K562 (cell line): ENCODE data around the gene KRTAP5-5. TPM values are rescaled to one million over a fixed set of nuclear protein-coding genes. Genes with fewer than 3 reads are reported as not detected.
"Not testable (repeated sequence)": the region's sequence is repeated elsewhere in the genome, so short reads cannot be mapped to it uniquely, and the experiment has no call there.

Experiments
- ATAC-seq: fragments of 200-7000 bp; cut with Tn5 transposase; 3 replicates; pipeline ENCODE4 v1.9.1; 2020; ENCODE audit warnings: moderate library complexity
- BruUV-seq: library from RNA; stranded (reverse); fragments of 400-500 nt; replicated peaks from 2 replicates; lab custom pipeline; 2021; lab: Mats Ljungman, UMichigan
- CTCF ChIA-PET: fragments of 300-600 bp; formaldehyde crosslinking; extraction: SDS; loops from one replicate; lab custom pipeline; 2021; ENCODE audit warnings: low intra/inter-chr PET ratio; lab: Yijun Ruan, JAX
- POLR2A ChIA-PET: fragments of 300-600, 350-650 bp; sonication (Branson Sonifier 250); formaldehyde crosslinking; extraction: SDS; loops from one replicate; lab custom pipeline; 2021; ENCODE audit warnings: antibody characterized with exemption, inconsistent platforms; lab: Yijun Ruan, JAX
- DNase-seq, 4 experiments: peaks; one replicate each; pipeline versions ENCODE4 v3.0.0 to v3.0.0-alpha.2; 2011 to 2018; ENCODE audit warnings: low spot score in 3 of 4, mixed read lengths in 3 of 4; ENCODE audit errors: extremely low read depth in 1 of 4
- FAIRE-seq: peaks from 2 replicates; lab custom pipeline; 2011; peaks lifted over from hg19 to GRCh38; lab: Jason Lieb, UNC
- H2AFZ ChIP-seq: 2 replicates; pipeline ENCODE4 v1.6.0; 2011; ENCODE audit warnings: low read depth, low read length, control low read depth, inconsistent platforms
- H3K27ac ChIP-seq: fragments of 200-600 bp; 3 replicates; pipeline ENCODE4 v1.8.0; 2011; ENCODE audit warnings: low read depth, mild to moderate bottlenecking, control low read depth, inconsistent platforms, low read length, moderate library complexity, mixed read lengths; ENCODE audit errors: extremely low read depth
- H3K27me3 ChIP-seq, 2 experiments: fragments of 300-600 bp in 1 of 2; 2 replicates in 1 of 2; 3 replicates in 1 of 2; pipeline versions ENCODE4 v1.6.0 to v1.8.0; 2011; ENCODE audit warnings: inconsistent platforms in 2 of 2, low read length in 2 of 2, mild to moderate bottlenecking in 1 of 2, mixed read lengths in 1 of 2, moderate library complexity in 1 of 2; ENCODE audit not compliant: control insufficient read depth in 2 of 2, insufficient read depth in 2 of 2
- H3K36me3 ChIP-seq: fragments of 300-600 bp; 3 replicates; pipeline ENCODE4 v1.8.0; 2011; ENCODE audit warnings: mild to moderate bottlenecking, low read length, inconsistent platforms; ENCODE audit not compliant: control insufficient read depth, insufficient read depth
- H3K4me1 ChIP-seq, 2 experiments: fragments of 200-600 bp in 1 of 2; replicated peaks in 1 of 2; 2 replicates in 1 of 2; 3 replicates in 1 of 2; pipeline versions ENCODE4 v1.5.1 to v1.8.0; 2011; ENCODE audit warnings: inconsistent platforms in 2 of 2, low read length in 2 of 2, mild to moderate bottlenecking in 1 of 2, mixed read lengths in 1 of 2, moderate library complexity in 1 of 2; ENCODE audit not compliant: control insufficient read depth in 2 of 2, insufficient read depth in 2 of 2
- H3K4me2 ChIP-seq: 2 replicates; pipeline ENCODE4 v1.6.1; 2011; ENCODE audit warnings: low read length, control low read depth, inconsistent platforms, mixed read lengths; ENCODE audit not compliant: insufficient read depth
- H3K4me3 ChIP-seq: fragments of 200-600 bp; sonication (generic), shearing (Covaris generic); 2 replicates; pipeline ENCODE4 v1.5.1; 2016; ENCODE audit warnings: control low read depth, inconsistent platforms
- H3K79me2 ChIP-seq: fragments of 200-600 bp; 3 replicates; pipeline ENCODE4 v1.8.0; 2011; ENCODE audit warnings: low read length, inconsistent platforms; ENCODE audit not compliant: control insufficient read depth, insufficient read depth
- H3K9ac ChIP-seq, 2 experiments: 2 replicates each; pipeline versions ENCODE4 v1.6.0 to v1.6.1; 2011; ENCODE audit warnings: low read depth in 2 of 2, low read length in 2 of 2, control low read depth in 1 of 2, inconsistent platforms in 1 of 2, mild to moderate bottlenecking in 1 of 2, mixed read lengths in 1 of 2; ENCODE audit not compliant: insufficient read depth in 1 of 2
- H3K9me1 ChIP-seq: one replicate; pipeline ENCODE4 v1.6.0; 2011; ENCODE audit warnings: inconsistent platforms, mild to moderate bottlenecking, low read length, moderate library complexity; ENCODE audit not compliant: control insufficient read depth, insufficient read depth
- H3K9me3 ChIP-seq: replicated peaks from 2 replicates; pipeline ENCODE4 v1.5.1; 2011; ENCODE audit warnings: low read depth, low read length, inconsistent platforms; ENCODE audit not compliant: control insufficient read depth, insufficient read depth
- H4K20me1 ChIP-seq: replicated peaks from 2 replicates; pipeline ENCODE4 v1.6.1; 2011; ENCODE audit warnings: low read length, inconsistent platforms, mixed read lengths; ENCODE audit not compliant: control insufficient read depth, insufficient read depth
- WGBS: fragments of 100-300 bp; shearing (Covaris generic); methylation state at CpG from one replicate; pipeline ENCODE4 v1.1.6; 2016; ENCODE audit warnings: low coverage, mixed read lengths; ENCODE audit not compliant: insufficient coverage; ENCODE audit errors: missing lambda C conversion rate; 5-methylcytosine and 5-hydroxymethylcytosine counted together
- in situ Hi-C: fragments of 300-500 bp; cut with MboI; formaldehyde crosslinking; loops from 4 replicates; pipeline ENCODE4 v1.15.0; 2018; ENCODE audit warnings: inconsistent platforms, mixed read lengths
- intact Hi-C: fragments of 100-400 bp; cut with micrococcal nuclease; formaldehyde crosslinking; loops from 2 replicates; pipeline ENCODE4 v1.14.2; 2022
- polyA plus RNA-seq, 8 experiments: library from polyadenylated mRNA; depleted of rRNA in 4 of 8; stranded (reverse) in 5 of 8; unstranded in 3 of 8; fragments of >200 nt; fragmentation: Nextera tagmentation in 2 of 8; fragmentation: Illumina TruSeq in 1 of 8; extraction: Ambion mirVana in 2 of 8; extraction: Trizol in 1 of 8; gene quantifications; 2 replicates each; pipeline versions ENCODE4 v1.2.1 to v1.2.3, GENCODE V29; 2011 to 2014; ENCODE audit warnings: inconsistent platforms in 1 of 8, missing spikeins in 1 of 8
- total RNA-seq, 7 experiments: library from RNA; depleted of rRNA in 6 of 7; stranded (reverse); fragments of >200 nt in 6 of 7; fragmentation: Illumina TruSeq in 2 of 7; extraction: Trizol in 2 of 7; gene quantifications; 2 replicates each; pipeline versions ENCODE4 v1.2.1 to v1.2.3, GENCODE V29; 2011 to 2021; ENCODE audit warnings: low replicate concordance in 1 of 7

KRTAP5-5 gene
- total and polyA plus RNA-seq, 9 of the 15 experiments (the other 6 are each of a cell fraction or from before 2014, with no cell fraction given): not detected

DNA sequence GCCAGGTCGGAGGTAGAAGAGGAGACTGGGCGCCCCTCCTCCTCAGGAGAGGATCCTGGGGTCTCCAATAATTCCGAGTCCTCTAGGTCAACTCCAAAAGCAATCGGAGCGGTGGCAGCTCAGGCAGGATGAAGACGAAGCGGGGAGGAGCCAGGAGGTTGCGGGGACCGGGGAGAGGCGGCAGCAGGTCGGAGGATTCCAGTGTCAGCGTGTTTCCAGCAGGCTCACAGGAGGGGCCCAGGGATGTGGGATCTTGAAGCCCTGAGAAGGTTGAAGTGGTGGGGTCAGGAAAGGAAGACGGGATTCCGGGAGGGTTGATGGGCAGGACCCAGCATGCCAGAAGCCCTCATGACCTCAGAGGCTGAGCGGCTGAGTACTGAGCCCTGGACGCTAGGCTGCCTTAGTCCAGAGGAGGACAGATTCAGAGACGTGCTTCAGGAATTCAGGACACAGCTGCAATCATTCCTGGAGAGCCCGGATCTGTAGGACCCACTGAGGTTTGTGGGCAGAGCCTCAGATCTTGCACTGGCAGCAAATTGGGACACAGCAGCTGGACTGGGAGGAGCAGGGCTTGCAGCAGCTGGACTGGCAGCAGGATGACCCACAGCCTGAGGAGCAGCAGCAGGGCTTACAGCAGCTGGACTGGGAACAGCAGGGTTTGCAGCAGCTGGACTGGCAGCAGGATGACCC, 22.3 kb upstream of the KRTAP5-5 start:
- intact Hi-C loops, H3K9ac ChIP-seq, H3K27ac ChIP-seq, H3K79me2 ChIP-seq, CTCF ChIA-PET, ATAC-seq, H3K4me2 ChIP-seq, H3K4me1 ChIP-seq, FAIRE-seq, H2AFZ ChIP-seq, H3K9me3 ChIP-seq, H3K36me3 ChIP-seq, H4K20me1 ChIP-seq, H3K4me3 ChIP-seq, BruUV-seq, H3K9me1 ChIP-seq, DNase-seq, in situ Hi-C loops: not testable (repeated sequence)
- peaks cover 14 to 58% of the 10 kb centered on the region in 2 experiments for H3K27me3 ChIP-seq
- WGBS: under 1% methylated on average over 18 of the region's 18 CpGs
- POLR2A ChIA-PET: interaction anchor here (0.5 kb wide), 1 partner anchor 135 kb away, joined by 4 read pairs; no protein-coding TSS in a partner anchor

DNA sequence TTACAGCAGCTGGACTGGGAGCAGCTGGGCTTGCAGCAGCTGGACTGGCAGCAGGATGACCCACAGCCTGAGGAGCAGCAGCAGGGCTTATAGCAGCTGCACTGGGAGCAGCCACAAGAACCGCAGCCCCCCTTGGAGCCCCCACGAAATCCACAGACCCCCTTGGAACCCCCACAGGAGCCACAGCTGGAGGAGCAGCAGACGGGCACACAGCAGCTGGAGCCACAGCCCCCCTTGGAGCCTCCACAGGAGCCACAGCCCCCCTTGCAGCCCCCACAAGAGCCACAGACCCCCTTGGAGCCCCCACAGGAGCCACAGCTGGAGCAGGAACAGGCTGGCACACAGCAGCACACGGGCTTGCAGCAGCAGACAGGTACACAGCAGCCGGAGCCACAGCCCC, 21.7 kb upstream of the KRTAP5-5 start:
- H3K9me3 ChIP-seq, CTCF ChIA-PET, in situ Hi-C loops, H3K4me3 ChIP-seq, H2AFZ ChIP-seq, H3K4me1 ChIP-seq, H4K20me1 ChIP-seq, H3K4me2 ChIP-seq, intact Hi-C loops, ATAC-seq, H3K9ac ChIP-seq, FAIRE-seq, H3K36me3 ChIP-seq, H3K27ac ChIP-seq, H3K9me1 ChIP-seq, BruUV-seq, H3K79me2 ChIP-seq, DNase-seq: not testable (repeated sequence)
- POLR2A ChIA-PET: interaction anchor here (1.1 kb wide), 1 partner anchor 21 kb away, joined by 3 read pairs; no protein-coding TSS in a partner anchor
- WGBS: 3% methylated on average over 5 of the region's 5 CpGs
- peaks cover 14 to 59% of the 10 kb centered on the region in 2 experiments for H3K27me3 ChIP-seq
